ENCODE data around the gene UMOD.

GRCh38 chr16:20314575-20314974 lies 37.9 kb downstream of the UMOD start:
- TF ChIP-seq CTCF (IDR thresholded peaks at IDR 0.05) (no peak), POLR2A (IDR thresholded peaks at IDR 0.05) (no peak)

All from upper lobe of left lung (tissue), 4 donors.